SKM-1 (cell line): ENCODE measurements around the gene LCE3B.
A peak's percentile ranks its signal among the peaks of the same experiment; 100 is the strongest.
"Not testable (repeated sequence)": the region's sequence is repeated elsewhere in the genome, so short reads cannot be mapped to it uniquely, and the experiment has no call there.

Source experiments
- DNase-seq: peaks from one replicate; lab custom pipeline; 2025; ENCODE audit not compliant: unreplicated experiment; lab: John Stamatoyannopoulos, UW

The LCE3B gene, protein sequence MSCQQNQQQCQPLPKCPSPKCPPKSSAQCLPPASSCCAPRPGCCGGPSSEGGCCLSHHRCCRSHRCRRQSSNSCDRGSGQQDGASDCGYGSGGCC

GRCh38 chr1:152613511-152613910 is at the start of gene LCE3B:
Gene LCE3B (plus strand): TSS chr1:152613811. CDS start chr1:152613811, 0 bp downstream.
- DNase-seq = no peak

DNA sequence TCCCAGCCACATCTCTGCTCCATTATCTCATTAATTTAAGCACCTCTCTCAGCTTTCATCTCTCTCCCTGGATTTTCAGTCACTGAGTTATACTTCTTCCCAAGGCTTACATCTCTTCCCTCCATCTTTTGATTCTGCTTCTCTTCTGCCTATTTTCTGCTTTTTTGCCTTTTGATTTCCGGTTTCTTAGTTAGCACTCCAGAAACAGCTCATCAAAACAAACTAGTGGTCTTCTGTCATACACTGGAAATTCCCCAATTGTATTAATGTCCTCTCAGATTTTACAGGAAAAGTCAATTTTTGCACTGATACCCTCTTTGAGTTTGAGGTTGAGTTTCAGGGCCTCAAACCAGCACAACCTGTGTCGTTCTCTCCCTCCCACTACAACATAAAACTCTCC is 48.5 kb upstream of the LCE3B start:
- no peak for DNase-seq

DNA sequence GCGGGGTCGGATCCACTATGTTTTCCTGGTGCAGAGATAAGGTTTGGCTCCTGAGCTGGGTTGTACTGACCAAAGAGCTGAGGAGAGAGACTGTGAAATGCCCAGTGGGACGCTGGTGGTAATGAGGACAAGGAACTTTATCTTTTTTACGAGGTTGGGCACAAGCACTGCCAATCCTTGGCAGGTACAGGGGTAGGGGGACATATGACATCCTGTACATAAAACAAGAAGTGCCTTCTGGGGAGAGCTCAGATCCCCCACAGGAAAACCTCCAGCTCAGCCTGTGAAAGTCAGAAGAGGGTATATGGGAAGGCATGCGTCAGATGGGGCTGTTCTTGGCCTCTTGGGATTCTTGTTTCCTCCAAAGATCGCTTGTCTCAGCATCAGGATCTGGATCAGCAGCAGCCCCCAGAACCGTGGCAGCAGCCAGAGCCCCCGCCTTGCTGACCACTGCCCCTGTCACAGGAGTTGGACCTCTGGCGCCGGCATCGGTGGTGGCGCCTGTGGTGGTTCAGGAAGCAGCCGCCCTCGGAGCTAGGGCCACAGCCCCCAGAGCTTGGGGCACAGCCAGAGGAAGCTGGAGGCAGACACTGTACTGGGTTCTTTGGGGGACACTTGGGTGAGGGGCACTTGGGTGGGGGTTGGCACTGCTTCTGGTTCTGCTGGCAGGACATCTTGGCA is 47.9 kb upstream of the LCE3B start:
- no peak for DNase-seq

- no peak for DNase-seq
Measured at GRCh38 chr1:152566681-152567080, 46.9 kb upstream of the LCE3B start, which contains the start of gene LCE3E. Gene LCE3E (minus strand): TSS chr1:152566780. CDS start chr1:152566208, 572 bp downstream.

DNA sequence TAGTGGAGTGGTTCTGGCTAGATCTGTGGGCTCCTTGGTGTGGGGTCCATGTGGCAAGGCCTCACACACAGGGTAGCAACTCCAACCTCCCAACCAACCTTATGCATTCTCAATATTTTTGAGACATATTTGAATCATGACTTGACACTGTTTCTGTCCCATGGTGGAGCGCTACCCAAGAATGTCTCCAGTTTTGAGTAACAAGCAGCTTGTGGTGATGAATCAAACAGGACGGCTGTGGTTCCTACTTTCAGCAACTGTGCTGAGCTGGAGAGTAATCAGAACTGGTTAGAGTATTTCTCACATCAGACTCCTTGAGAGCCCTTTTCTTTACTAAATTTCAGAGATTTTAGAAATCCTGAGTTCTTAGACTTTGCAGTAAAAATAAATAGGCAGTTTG is 36.4 kb upstream of the LCE3B start:
- no peak for DNase-seq

DNA sequence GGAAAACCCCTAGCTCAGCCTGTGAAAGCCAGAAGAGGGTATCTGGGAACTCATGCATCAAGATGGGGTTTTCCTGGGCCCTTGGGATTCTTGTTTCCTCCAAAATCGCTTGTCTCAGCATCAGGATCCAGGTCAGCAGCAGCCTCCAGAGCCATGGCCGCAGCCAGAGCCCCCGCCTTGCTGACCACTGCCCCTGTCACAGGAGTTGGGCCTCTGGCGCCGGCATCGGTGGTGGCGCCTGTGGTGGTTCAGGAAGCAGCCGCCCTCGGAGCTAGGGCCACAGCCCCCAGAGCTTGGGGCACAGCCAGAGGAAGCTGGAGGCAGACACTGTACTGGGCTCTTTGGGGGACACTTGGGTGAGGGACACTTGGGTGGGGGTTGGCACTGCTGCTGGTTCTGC is 34.1 kb upstream of the LCE3B start:
- DNase-seq = not testable (repeated sequence)

GRCh38 chr1:152580433-152580832 is 33.2 kb upstream of the LCE3B start, which contains the start of gene LCE3D:
Gene LCE3D (minus strand): TSS chr1:152580516. CDS start chr1:152579936, 580 bp downstream.
- no peak for DNase-seq

GRCh38 chr1:152582647-152583046 is 31.0 kb upstream of the LCE3B start:
- DNase-seq = no peak

GRCh38 chr1:152585586-152585985 is 28.0 kb upstream of the LCE3B start:
- DNase-seq = no peak

GRCh38 chr1:152596986-152597385 is 16.6 kb upstream of the LCE3B start:
- no peak for DNase-seq

DNA sequence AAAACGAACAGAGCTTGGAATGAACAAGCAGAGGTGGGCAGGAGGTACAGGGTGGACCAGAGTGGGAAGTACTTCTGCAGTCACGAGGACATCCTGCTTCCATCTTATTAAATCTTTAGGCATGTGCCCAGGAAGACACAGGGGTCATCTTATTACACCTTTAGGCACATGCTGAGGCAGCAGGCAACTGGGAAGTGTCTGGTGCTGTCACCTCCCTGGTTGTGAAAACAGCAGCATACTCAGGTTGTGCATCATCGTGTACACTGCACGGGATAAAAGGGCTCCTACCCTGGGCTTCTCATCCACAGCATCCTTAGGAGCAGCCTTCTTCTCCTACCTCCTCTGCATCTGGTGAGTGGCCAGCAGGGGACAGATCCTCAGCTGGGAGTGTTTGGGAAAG is 13.7 kb upstream of the LCE3B start, which contains the start of gene LCE3C:
LCE3C (plus strand) TSS at position 301 of the 400 bp plus-strand sequence. CDS start 498 bp downstream, outside the sequence.
- DNase-seq = no peak

- no peak for DNase-seq
Measured at GRCh38 chr1:152621993-152622392, 8.4 kb downstream of the LCE3B start.

GRCh38 chr1:152622803-152623202 is 9.2 kb downstream of the LCE3B start, which contains the start of gene LCE3A:
Gene LCE3A (minus strand): TSS chr1:152623103. CDS start chr1:152623103, 0 bp downstream.
- peak; percentile 37 for DNase-seq

- no peak for DNase-seq
Measured at GRCh38 chr1:152623203-152623844, 9.7 kb downstream of the LCE3B start.

GRCh38 chr1:152626744-152627143 is 13.1 kb downstream of the LCE3B start:
- DNase-seq = no peak

GRCh38 chr1:152630596-152630995 is 17.0 kb downstream of the LCE3B start:
- DNase-seq = no peak

- no peak for DNase-seq
Measured at GRCh38 chr1:152640351-152640750, 26.7 kb downstream of the LCE3B start.

GRCh38 chr1:152643945-152644344 is 30.3 kb downstream of the LCE3B start:
- DNase-seq = no peak

- no peak for DNase-seq
Measured at GRCh38 chr1:152645146-152645545, 31.5 kb downstream of the LCE3B start.

DNA sequence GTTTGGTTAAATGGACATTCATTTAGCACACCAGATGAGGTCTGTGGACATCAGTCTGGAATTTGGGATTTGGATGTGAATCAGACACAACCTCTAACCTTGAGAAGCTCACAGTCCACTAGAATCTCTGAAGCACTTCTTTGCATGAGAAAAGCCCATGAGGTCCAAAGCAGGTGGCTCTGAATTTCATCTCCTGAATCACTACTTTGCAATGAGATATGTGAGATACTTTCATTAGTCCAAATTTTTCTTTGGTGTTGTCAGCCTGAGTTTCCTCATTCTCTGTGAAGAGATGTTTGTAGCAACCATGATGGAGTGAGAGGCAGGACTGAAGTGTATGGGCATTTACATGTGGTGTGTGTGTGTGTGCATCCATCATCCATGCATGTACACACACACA is 33.0 kb downstream of the LCE3B start:
- no peak for DNase-seq

GRCh38 chr1:152654110-152654509 is 40.5 kb downstream of the LCE3B start:
- DNase-seq = peak; percentile 40

DNA sequence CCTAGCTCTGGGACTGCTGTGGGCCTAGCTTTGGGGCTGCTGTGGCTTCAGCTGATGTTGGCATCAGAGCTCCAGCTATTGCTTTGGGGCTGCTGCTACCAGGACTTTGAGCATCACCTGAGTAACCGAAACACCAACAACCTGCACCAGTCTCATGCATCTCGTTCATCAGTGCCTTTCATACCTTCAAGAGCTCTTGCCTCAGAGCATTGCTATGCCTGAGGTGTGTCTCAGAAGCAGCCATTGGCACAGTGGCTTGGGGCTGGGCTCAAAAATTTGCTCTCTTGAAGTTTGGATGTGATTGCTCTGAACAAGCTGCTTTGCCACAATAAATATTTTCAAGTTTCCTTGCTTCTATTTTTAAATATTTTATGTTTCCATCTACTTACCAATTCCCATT is 42.8 kb downstream of the LCE3B start:
- DNase-seq = no peak
